Effector memory CD4-positive, alpha-beta T cell (primary cell): ENCODE data around the gene BCL2L12.

Experiments
- DNase-seq, 3 donors: peaks; one replicate each; pipeline ENCODE4 v3.0.0-alpha.2; 2020
- H3K27ac ChIP-seq: 2 replicates; pipeline ENCODE4 v1.7.0; 2013; ENCODE audit warnings: mild to moderate bottlenecking, low read length, moderate library complexity; ENCODE audit not compliant: insufficient read depth, poor library complexity, severe bottlenecking
- H3K27me3 ChIP-seq: replicated peaks from 2 replicates; pipeline ENCODE4 v1.7.0; 2013; ENCODE audit warnings: mild to moderate bottlenecking, low read length; ENCODE audit not compliant: insufficient read depth, control insufficient read depth, poor library complexity, severe bottlenecking
- H3K36me3 ChIP-seq: 2 replicates; pipeline ENCODE4 v1.7.0; 2013; ENCODE audit warnings: mild to moderate bottlenecking, low read length, moderate library complexity; ENCODE audit not compliant: control insufficient read depth, insufficient read depth
- H3K4me1 ChIP-seq: 2 replicates; pipeline ENCODE4 v1.7.0; 2013; ENCODE audit warnings: low read length, mild to moderate bottlenecking; ENCODE audit not compliant: control insufficient read depth, insufficient read depth, poor library complexity, severe bottlenecking
- H3K4me3 ChIP-seq: 2 replicates; pipeline ENCODE4 v1.7.0; 2013; ENCODE audit warnings: low read length, low read depth, mild to moderate bottlenecking; ENCODE audit not compliant: insufficient read depth, poor library complexity, severe bottlenecking
- H3K9me3 ChIP-seq: 2 replicates; pipeline ENCODE4 v1.7.0; 2013; ENCODE audit warnings: mild to moderate bottlenecking, low read length, moderate library complexity; ENCODE audit not compliant: control insufficient read depth

Gene BCL2L12

DNA sequence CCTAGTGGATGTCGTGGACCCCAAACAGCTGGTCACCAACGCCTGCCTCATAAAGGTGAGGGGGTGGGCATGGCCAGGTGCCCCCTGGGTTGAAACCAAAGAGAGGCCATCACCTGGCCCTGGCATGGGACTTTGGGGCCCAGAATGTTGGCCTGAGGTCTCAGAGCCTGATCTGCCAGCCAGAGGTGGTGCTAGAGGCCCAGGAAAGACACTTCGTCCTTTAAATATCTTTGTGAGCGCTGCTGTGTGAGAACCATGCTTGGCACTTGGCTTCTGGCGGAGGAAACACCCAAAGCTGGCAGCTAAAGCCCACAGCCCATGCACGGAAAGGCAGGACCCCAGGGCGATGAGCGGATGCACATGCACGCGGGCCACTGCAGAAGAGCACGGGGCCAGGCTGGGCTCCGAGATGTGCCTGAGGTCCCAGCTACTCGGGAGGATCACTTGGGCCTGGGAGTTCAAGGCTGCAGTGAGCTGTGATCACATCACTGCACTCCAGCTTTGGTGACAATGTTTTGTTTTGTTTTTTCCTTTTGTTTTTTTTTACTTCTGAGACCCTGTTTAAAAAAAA lies 19.3 kb downstream of the BCL2L12 start:
- Histone ChIP-seq H3K27me3 (no peaks in the 10 kb centered on the region), H3K4me1 (peaks cover 17% of the 10 kb centered on the region), H3K9me3 (no peaks in the 10 kb centered on the region), H3K36me3 (peaks cover 54% of the 10 kb centered on the region), H3K4me3 (no peak overlapping the region), H3K27ac (no peak overlapping the region)
- DNase-seq = no peak

DNA sequence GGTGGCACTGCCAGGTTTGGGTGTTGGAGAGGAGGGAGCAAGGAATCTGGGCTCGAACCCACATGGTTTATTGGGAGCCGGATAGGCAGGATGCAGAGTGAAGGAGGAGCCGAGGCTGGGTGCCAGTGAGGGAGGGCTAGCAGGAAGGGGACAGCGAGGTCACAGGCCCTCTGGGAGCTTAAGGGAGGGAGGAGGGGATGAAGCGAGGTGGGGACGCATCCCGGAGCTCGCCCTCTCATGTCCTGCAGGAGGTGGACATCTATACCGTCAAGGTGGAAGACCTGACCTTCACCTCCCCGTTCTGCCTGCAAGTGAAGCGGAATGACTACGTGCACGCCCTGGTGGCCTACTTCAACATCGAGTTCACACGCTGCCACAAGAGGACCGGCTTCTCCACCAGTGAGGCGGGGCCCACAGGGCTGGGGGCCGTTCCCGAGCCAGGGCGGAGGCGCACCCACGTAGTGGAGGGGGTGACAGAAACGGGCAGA lies 20.2 kb downstream of the BCL2L12 start:
- Histone ChIP-seq H3K4me1 (peaks cover 18% of the 10 kb centered on the region), H3K27me3 (peaks cover 4% of the 10 kb centered on the region), H3K27ac (no peak overlapping the region), H3K4me3 (no peak overlapping the region), H3K36me3 (peaks cover 54% of the 10 kb centered on the region), H3K9me3 (no peaks in the 10 kb centered on the region)
- DNase-seq = no peak

DNA sequence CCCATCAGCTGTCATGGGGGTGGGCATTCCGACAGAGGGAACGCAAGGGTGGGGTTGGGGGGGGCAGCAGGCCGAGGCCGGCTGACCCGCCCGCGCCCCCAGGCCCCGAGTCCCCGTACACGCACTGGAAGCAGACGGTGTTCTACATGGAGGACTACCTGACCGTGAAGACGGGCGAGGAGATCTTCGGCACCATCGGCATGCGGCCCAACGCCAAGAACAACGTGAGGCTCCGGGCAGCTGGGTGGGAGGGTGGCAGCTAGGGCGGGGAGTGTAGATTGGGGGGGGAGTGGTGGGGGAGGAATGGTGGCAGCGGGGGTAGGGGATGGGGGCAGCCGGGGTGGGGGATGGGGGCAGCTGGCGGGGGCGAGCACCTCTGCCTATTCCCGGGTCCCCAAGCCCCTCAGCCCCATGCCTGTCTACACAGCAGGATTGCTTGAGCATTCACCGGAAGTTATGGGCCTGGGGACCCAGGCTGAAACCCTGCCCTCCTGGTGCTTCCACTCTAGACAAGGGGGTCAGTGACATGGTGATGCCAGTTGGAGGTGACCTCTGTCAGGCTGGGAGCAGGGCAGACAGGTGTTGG lies 20.9 kb downstream of the BCL2L12 start:
- H3K4me1 ChIP-seq = peaks cover 24% of the 10 kb centered on the region
- no peaks in the 10 kb centered on the region for H3K9me3 ChIP-seq
- peaks cover 8% of the 10 kb centered on the region for H3K27me3 ChIP-seq
- DNase-seq = no peak
- H3K36me3 ChIP-seq = peaks cover 54% of the 10 kb centered on the region
- H3K27ac ChIP-seq = no peak overlapping the region
- no peak overlapping the region for H3K4me3 ChIP-seq

DNA sequence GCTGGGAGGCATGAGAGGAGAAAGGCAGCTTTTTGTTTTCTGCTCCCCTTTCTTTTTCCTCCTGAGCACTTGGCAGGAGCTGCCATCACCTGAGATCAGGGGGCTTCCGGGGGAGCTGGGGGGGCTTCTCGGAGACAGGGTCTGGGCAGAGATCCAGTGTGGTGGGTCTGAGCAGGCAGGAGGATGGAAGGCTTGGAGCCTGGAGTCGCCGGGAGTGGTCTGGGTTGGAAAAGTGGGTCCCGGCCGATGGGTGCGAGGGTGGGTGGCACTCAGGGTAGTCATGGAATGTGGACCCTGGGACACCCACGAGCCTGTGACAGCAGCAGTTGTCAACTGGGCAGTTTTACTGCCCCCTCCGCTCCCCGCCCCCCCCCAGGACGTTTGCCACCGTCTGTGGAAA lies 21.4 kb downstream of the BCL2L12 start:
- Histone ChIP-seq H3K4me1 (peaks cover 28% of the 10 kb centered on the region), H3K36me3 (peaks cover 48% of the 10 kb centered on the region), H3K9me3 (no peaks in the 10 kb centered on the region)

DNA sequence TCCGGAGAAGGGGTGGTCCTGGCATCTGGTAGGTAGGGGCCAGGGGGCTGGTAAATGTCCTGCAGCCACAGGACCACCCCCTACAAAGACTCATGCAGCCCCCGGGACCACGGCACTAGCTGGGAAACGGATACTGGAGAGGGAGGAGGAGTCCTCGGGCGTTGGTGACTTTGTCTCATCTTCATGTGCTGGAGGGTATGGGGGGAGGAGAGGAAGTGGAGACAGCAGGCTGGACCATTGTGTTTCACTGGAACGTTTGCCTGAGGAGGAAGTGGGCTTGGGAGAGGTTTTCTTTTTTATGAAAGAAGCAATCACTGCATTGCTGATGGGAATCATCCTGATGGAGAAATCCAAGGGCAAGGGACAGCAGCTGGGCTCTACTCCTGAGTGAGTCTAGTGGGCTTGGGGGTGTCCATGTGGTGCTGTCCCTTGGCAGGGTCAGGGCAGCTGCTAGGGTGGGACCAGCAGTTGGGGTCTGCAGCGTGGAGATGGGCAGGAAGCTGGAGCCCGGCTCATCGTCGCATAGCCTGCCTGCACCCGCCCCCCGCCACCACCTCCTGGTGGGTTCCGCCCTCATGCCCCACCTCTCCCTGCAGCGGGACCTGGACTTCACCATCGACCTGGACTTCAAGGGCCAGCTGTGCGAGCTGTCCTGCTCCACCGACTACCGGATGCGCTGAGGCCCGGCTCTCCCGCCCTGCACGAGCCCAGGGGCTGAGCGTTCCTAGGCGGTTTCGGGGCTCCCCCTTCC lies 22.0 kb downstream of the BCL2L12 start:
- Histone ChIP-seq H3K9me3 (no peaks in the 10 kb centered on the region), H3K27ac (no peak overlapping the region), H3K4me3 (no peak overlapping the region), H3K36me3 (peaks cover 43% of the 10 kb centered on the region), H3K4me1 (peaks cover 28% of the 10 kb centered on the region), H3K27me3 (peaks cover 8% of the 10 kb centered on the region)
- no peak for DNase-seq

More for the DNA sequence above, 21.4 kb downstream of the BCL2L12 start:
- DNase-seq = no peak
- H3K27ac ChIP-seq = no peak overlapping the region
- H3K4me3 ChIP-seq = no peak overlapping the region
- H3K27me3 ChIP-seq = peaks cover 8% of the 10 kb centered on the region

DNA sequence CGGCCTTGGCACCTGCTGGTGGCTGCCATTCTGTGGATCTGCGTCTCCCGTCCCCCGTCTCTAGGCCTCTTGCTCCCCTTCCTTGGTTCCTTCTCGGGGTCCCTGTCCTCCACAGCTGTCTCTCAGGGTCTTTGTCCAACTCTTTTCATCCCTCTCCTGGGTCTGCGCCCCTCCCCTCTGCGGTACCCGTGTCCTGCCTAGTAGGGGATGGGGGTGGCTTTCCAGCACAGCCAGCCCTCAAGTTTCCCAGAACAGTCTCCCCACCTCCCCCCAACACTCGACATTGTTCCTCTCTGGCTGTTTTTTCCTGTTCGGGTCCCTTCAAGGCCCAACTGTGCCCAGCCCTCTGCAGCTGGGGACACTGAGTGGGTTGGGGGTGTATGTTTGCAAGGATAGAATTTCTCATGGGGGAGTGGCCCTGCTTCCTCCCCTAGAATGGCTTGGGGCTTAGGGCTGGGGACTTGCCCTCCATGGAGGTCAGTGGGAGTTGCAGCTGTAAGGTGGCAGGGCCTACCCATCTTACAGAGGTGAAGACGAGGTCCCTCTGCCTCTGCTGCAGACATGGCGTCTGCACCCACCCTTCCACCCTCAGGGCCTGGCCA lies 22.9 kb downstream of the BCL2L12 start:
- Histone ChIP-seq H3K36me3 (peaks cover 37% of the 10 kb centered on the region), H3K9me3 (no peaks in the 10 kb centered on the region), H3K4me3 (no peak overlapping the region), H3K27me3 (peaks cover 8% of the 10 kb centered on the region), H3K27ac (no peak overlapping the region), H3K4me1 (peaks cover 28% of the 10 kb centered on the region)
- no peak for DNase-seq

DNA sequence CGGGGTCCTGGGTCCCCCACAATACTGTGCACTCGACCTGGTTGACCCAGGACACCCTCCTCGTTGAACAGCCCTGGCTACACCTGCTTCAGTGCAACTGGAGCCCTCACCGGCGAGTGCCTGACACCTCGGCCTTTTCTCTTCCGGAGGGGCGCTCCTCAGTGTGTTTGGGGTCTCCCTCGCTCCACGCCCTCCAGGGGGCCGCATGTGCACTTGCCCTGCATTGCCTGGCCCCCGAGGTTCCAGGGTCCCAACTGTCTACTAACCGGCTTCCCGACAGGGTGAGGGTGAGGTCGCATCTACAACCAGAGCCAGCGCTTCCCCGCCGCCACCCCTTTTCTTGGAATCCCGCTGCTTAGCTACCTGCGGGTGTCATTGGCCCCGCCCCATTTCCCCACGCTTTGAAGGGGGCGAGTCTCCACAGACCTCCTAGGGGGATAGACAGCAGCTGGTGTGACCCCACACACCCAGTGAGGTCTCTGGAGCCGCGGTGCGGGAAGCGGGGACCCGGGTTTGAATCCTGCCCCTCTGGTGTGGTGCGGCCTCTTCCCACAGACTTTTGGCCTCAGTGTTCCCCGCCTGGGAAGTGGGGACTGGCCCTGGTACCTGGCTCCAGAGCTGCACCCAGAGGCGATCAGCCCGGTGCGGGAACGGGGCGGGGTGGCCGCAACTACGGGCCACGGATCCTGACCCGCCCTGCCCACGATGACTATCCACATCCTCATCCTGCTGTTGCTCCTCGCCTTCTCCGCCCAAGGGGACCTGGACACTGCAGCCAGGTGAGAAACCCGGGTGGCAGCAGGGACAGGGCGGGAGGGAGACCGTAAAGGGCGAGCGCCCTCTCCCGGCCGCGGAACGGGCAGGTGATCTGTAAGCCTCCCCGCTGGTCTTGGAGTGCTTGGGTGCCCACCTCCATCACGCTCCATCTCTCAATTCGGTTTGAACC lies 23.7 kb downstream of the BCL2L12 start, which contains the start of gene ADM5:
TSS of gene ADM5 (plus strand) at position 462 of the 946 bp plus-strand sequence. CDS start at position 706, 244 bp downstream.
- Histone ChIP-seq H3K9me3 (no peaks in the 10 kb centered on the region), H3K27ac (no peak within 1 kb of the TSS), H3K4me3 (peak within 1 kb of the TSS; percentile 43), H3K27me3 (peaks cover 8% of the 10 kb centered on the region), H3K36me3 (peaks cover 29% of the 10 kb centered on the region), H3K4me1 (peaks cover 28% of the 10 kb centered on the region)
- DNase-seq = no peak

DNA sequence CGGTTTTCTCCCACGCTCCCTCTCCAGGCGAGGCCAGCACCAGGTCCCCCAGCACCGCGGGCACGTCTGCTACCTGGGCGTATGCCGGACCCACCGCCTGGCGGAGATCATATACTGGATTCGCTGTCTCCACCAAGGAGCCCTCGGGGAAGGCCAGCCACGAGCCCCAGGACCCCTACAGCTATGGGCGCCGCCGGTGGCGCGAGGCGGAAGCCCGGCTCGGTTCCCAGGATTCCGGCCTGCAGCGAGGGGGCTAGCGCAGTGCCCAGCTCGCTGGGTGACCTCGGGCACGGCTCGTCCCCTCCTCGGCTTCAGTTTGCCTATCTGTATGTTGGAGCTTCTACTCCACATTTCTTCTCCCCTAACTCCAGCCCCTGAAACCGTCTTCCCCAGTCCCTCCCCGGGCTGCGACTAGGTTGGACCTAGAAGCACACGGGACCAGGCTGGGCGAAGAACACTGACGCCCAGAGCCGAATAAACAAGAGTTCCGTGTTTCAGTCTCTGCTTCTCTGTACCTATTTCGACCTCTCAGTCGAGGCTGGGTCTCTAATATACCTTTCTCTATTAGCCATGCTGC lies 24.4 kb downstream of the BCL2L12 start:
- DNase-seq = no peak
- peaks cover 22% of the 10 kb centered on the region for H3K36me3 ChIP-seq
- H3K4me1 ChIP-seq = peaks cover 28% of the 10 kb centered on the region
- H3K9me3 ChIP-seq = no peaks in the 10 kb centered on the region
- H3K4me3 ChIP-seq = peak overlapping the region; percentile 43
- H3K27ac ChIP-seq = no peak overlapping the region
- H3K27me3 ChIP-seq = peaks cover 8% of the 10 kb centered on the region

DNA sequence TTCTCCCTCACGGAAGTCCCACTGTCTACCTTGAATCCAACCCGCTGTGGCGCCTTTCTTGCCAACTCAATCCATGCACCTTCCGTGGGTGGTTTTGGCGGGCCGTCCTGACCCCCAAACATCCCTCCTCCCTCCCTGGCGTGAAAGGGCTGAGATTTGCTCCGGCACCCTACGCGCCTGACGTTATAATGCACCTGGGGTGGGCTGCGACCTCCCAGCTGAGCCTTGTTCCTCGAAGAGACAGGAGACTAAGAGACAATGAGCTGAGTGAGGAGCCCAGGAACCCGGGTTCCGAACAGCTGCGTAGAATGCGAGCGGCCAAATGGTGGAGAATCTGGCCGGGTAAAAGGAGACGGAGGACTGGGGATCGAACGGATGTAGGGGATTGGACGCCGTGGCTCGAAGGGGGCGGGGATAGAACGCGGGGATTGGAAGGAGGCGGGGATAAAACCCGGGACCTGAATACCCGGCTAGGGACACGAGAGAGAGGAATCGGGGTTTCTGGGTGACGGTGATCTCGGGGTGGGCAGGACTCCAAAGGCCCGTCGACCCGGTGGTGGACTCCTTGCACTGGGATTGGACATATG lies 25.0 kb downstream of the BCL2L12 start, which contains the start of gene CPT1C:
TSS of gene CPT1C (plus strand) at position 461 of the 587 bp plus-strand sequence. CDS start 1,137 bp downstream, outside the sequence.
- H3K4me1 ChIP-seq = peaks cover 28% of the 10 kb centered on the region
- no peaks in the 10 kb centered on the region for H3K9me3 ChIP-seq
- H3K36me3 ChIP-seq = peaks cover 16% of the 10 kb centered on the region
- H3K27ac ChIP-seq = no peak within 1 kb of the TSS
- peak; percentile 15 to 43 (median 37) for DNase-seq
- H3K27me3 ChIP-seq = peaks cover 8% of the 10 kb centered on the region
- H3K4me3 ChIP-seq = peak within 1 kb of the TSS; percentile 43
